COLO668 (cell line): ENCODE data around the gene APBA1.

Experiments used
- DNase-seq: peaks from one replicate; lab custom pipeline; 2025; ENCODE audit not compliant: unreplicated experiment; lab: John Stamatoyannopoulos, UW

APBA1 gene

DNA sequence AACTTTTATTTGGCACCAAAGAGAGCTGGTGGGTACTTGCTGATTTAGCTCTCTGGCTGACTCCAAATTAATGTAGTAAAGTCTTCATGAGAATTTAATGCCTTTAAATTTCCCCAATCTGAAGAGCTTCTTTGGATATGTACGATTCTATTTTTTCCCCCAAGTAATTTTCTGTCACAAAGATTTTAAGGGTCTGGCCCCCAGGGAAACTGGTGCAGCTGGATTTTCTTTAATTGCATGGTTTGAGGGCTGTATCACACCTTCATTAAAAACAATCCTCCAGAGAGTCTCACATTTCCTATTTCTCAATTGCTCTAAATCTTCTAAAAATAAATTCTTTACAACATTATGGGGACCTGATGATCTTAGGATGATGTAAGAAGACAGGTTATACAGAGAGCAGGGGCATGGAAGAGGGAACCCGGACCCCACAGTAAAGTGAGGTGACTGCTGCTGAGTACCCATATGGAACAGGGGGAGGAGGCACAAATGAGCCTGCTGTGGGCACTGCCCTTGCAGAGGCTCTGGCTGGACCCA, 188.2 kb downstream of the APBA1 start:
- no peak for DNase-seq

GRCh38 chr9:69476797-69477196, 195.4 kb downstream of the APBA1 start:
- DNase-seq: no peak

GRCh38 chr9:69476016-69476415, 196.2 kb downstream of the APBA1 start:
- no peak for DNase-seq

DNA sequence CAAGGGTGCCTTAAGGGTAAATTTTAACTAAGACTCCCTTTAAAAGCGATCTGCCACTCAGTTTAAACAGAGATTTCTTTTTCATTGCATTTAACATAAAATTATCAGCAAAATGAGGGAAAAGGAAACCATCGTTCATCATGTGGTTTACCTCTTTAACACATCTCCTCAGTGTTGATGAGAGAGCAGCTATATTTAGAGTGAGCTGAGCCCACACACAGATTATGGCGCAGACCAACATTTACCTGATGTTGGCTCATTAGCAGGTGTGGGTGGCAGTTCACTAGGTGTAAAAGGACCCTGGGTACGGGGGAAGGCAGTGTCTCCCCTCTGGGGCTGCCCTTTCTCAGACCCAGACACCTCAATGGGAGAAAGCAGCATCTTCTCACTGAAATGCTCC, 197.3 kb downstream of the APBA1 start:
- no peak for DNase-seq

DNA sequence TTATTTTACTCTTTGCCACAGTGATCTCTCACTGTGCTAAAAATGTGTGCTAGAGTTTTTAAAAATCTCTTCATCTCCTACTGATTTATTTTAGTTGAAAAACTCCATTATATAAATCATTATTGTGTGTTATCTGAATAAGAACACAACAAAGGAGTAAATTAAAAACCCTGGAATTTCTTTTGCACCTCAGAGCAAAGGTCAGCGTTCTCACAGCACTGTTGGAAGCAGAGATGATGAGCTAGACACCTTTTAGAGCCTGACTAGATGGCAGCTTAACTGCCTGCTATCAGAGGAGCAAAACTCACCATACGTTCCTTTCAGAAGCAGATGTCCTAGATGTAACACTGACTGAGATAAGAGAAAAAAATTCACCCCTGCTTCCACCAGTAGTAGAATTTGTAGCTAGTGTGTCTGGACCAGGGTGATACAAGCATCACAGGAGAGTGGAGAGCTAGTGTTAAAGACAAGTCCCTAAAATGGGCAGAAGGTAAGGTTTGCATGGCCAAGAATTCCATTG, 200.0 kb downstream of the APBA1 start:
- DNase-seq: no peak

DNA sequence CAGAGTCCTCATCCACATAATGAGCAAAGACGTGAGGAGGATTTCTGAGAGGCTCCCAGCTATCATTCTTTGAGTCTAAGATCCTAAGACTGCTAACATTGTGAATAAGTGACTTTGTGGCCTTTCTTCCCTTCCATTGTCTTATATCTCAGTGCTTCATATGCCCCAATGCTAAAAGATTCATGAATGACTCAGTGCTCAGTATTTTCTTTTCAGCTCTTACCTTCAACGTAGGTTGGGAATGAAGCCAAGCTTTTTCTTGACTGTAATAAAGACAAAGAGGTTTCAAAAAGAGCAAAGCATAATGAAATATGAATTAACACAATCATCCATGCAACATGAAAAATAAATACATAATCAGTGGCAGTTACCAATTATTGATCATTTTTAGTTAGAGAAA, 200.7 kb downstream of the APBA1 start:
- DNase-seq: no peak

DNA sequence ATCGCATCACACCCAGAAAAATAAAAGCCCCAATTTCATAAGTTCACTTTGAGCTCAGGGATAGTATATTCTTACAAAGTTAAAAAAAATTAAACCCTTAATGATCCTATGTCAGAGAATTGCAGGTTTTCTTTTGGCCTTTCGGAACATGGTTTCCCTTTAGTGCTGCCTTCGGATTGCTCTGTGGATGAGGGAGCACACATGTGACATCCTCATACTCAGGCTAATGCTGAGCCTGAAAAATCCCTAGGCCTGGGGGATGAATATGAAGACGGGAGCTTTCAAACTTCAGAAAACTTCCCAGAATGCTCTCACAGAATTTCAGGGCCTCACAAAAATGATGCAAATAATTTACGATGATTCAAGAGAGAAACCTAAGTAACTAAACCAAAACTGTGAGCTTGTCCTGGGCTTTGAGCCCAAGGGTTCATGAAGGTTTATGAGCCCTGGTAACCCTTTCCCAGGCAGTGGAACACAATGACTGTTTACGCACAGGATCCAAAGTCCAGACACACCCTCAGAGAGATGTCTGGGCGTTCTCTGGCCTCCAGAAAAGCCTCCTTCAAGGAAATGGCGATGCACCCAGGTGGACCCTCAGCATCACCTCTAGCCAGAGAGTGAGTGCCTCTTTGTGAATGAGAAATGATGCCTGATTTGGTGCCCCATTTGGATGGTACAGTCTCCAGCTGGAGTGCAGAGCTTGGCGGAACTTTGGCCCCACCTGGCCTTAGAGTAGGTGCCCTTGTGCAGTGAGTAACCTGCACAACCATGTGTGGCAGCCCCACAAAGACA, 201.8 kb downstream of the APBA1 start:
- peak; percentile 26 for DNase-seq

- no peak for DNase-seq
Observed at GRCh38 chr9:69469136-69469535, 203.0 kb downstream of the APBA1 start.

DNA sequence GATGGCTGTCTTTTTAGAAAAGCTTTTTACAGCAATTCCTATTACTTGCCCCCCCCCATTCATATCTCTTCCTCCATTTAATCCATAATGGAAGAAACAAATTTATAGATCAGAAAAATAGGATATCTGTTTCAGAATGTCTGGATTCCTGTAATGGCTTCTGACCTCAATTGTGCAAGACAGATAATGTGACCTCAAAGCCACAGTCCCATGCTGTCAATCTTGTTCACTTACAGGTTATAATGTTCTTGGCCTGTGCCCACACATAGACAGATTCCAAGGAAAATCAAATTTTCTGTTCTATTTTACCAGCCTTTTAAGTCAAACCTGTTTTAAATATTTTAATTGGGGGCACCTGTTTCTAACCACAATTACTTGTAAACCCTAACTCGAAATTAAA, 203.8 kb downstream of the APBA1 start:
- DNase-seq: no peak

- DNase-seq: no peak
Observed at GRCh38 chr9:69466151-69466550, 206.0 kb downstream of the APBA1 start.

DNA sequence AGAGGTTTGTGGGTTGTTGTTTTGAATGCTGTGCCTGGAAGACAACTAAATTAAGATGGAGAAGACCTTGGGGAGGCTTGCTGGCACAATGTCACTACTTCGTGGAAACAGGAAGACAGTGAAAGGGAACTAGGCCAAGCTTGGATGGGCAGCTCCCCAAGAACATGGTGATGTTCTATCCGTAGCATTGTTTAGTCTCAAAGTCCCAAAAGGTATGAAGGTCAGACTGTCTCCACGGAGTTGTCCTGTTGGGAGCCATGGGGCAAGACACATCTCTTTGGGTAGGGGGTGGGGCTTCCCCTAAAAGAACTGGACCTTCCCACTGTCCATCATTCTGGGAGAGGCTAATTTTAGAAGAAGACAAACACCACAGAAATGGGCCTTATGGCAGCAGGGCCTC, 206.7 kb downstream of the APBA1 start:
- no peak for DNase-seq

- no peak for DNase-seq
Observed at GRCh38 chr9:69463497-69464068, 208.6 kb downstream of the APBA1 start.

GRCh38 chr9:69462394-69462793, 209.8 kb downstream of the APBA1 start:
- no peak for DNase-seq

DNA sequence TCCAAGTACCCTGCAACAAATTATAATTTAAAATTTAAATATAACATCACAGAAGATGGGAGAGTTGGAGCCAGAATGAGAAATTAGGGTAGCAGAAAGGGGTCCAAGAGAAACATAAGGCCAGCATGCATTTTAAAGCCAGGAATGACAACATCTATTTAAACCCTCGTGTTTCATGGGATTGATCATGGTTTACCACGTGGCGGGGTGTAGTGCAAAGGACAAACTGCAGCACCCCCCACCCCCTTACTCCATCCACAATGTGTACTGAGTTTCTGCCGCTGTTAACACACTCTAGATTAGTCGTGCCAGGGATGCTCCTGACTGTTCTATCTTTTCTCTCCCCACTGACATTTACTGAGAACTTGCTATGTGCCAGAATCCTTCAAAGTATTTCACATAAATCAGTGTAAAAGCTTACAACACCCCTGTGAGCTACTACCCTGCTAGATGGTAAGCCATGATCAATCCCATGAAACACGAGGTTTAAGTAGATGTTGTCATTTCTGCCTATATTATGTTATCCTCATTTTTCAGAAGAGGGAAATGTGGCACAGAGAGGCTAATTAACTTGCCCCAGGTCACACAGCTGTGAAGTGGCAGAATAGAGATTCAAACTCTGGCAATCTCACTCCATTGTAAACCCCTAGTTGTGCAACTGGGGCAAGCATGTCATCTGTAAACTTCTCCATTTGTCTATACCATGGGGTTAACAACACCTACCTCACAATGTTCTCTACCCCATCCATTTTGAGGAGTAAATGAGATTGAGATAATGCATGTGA, 210.9 kb downstream of the APBA1 start:
- no peak for DNase-seq

DNA sequence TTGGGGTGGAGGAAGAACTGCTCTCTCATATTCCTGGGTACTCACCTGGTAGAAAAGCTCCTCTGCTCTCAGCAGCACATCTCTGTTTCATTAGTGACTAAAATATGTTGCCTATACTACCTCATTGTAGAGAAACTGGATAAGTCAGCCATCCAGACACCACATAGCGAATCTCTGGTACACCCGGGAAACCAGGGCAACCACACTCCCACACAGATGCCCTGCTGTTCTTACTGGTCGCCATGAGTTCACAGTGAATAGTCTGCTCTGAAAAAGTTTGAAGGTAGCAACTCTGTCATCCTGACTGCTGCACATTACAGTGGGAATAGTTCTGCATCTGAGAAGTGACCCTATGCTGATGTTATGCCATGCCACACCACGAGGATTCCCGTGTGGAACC, 212.2 kb downstream of the APBA1 start:
- no peak for DNase-seq

- no peak for DNase-seq
Observed at GRCh38 chr9:69458176-69458575, 214.0 kb downstream of the APBA1 start.

GRCh38 chr9:69456201-69456600, 216.0 kb downstream of the APBA1 start:
- DNase-seq: no peak

- DNase-seq: peak; percentile 51
Observed at GRCh38 chr9:69455311-69455710, 216.9 kb downstream of the APBA1 start.

DNA sequence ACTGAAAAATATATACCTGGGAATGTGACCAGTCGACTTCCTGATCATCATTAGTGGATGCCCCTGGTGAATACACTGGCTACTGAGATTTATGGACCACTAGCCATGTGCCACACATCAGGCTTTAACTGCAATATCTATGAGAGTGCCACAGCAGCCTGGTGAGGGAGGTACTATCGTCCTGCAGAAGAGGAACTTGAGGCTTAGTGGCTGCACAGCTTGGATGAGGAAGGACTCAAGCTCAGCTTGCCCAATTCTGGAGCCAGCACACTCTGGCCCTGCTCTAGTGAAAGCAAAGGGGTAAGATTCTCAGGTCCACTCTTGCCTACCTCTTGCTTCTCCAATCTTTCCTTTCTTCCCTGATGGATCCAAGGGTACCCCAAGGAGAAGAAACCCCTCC, 217.8 kb downstream of the APBA1 start:
- DNase-seq: no peak

- no peak for DNase-seq
Observed at GRCh38 chr9:69453746-69454145, 218.4 kb downstream of the APBA1 start.

GRCh38 chr9:69452110-69452782, 219.9 kb downstream of the APBA1 start:
- peak; percentile 27 for DNase-seq
